Cardiac septum (tissue), 1 donor: ENCODE data around the gene HINFP. TPM values are rescaled to one million over a fixed set of nuclear protein-coding genes. Genes with fewer than 3 reads are reported as not detected.
"Not testable (repeated sequence)": the region's sequence is repeated elsewhere in the genome, so short reads cannot be mapped to it uniquely, and the experiment has no call there.

ENCODE experiments used
- DNase-seq: peaks from one replicate; pipeline ENCODE4 v3.0.0-alpha.2; 2020; ENCODE audit warnings: low spot score
- intact Hi-C: fragments of 100-400 bp; cut with DNase I; formaldehyde crosslinking; loops from one replicate; pipeline ENCODE4 v1.14.0; 2022
- total RNA-seq: library from RNA; stranded (reverse); fragmentation: NEBNext Ultra II Directional; extraction: Animal tissue kit (Norgen Biotek cat#: 25700); gene quantifications from one replicate; pipeline ENCODE4 v1.2.1, GENCODE V29; 2021
- donor health status: DM: no; HTN: no; CAD: no.

HINFP gene
- total RNA-seq, 1 donor from 2014 or later = 14.5 TPM

- intact Hi-C loops = no loop called here
- no peak for DNase-seq
Observed at GRCh38 chr11:119173453-119173852, 52.1 kb downstream of the HINFP start.

- DNase-seq = no peak
- intact Hi-C loops = no loop called here
Observed at GRCh38 chr11:119175493-119176077, 54.2 kb downstream of the HINFP start.

DNA sequence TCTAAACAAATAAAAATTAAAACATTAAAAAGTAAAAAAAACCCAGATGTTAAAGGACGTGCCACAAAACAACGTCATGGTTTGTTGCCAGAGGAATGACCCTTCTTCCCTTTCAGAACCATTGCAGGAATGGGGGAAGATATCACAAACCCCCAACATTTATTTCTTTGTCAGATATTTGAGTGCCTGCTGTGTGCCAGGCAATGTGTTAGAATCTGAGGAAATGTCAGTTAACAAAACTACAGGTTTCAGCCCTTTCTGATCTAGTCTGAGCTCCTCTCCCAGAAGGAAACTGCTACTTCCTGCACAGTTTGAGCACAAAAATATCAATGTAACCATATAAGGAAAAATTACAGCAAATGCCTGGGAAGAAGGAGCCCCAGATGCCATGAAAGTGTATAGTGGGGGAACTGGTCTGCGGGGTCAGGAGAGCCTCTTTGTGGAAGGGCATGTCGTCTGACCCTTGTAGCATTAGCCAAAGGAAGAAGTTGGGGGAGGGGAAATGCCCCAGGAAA is 56.8 kb downstream of the HINFP start:
- intact Hi-C loops = no loop called here
- no peak for DNase-seq

DNA sequence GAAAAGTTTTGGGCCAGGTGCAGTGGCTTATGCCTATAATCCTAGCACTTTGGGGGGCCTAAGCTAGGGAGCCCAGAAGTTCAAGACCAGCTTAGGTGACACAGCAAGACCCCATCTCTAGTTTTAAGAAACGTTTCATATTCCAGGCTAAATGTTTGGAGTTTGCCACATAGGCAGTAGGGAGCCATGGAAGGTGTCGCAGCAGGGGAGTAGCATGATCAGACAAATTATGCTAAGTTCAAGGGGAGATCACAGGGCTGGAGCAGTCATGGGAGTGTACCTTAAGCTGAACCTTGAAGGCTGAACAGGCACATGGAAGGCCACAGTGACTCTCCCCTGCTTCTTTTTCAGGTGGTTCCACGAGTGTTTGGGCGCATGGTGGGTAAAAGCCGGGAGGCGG is 58.0 kb downstream of the HINFP start:
- intact Hi-C loops = no loop called here
- DNase-seq = no peak

- intact Hi-C loops = no loop called here
- no peak for DNase-seq
Observed at GRCh38 chr11:119179983-119180382, 58.6 kb downstream of the HINFP start.

- no peak for DNase-seq
- intact Hi-C loops = no loop called here
Observed at GRCh38 chr11:119180729-119181676, 59.6 kb downstream of the HINFP start.

DNA sequence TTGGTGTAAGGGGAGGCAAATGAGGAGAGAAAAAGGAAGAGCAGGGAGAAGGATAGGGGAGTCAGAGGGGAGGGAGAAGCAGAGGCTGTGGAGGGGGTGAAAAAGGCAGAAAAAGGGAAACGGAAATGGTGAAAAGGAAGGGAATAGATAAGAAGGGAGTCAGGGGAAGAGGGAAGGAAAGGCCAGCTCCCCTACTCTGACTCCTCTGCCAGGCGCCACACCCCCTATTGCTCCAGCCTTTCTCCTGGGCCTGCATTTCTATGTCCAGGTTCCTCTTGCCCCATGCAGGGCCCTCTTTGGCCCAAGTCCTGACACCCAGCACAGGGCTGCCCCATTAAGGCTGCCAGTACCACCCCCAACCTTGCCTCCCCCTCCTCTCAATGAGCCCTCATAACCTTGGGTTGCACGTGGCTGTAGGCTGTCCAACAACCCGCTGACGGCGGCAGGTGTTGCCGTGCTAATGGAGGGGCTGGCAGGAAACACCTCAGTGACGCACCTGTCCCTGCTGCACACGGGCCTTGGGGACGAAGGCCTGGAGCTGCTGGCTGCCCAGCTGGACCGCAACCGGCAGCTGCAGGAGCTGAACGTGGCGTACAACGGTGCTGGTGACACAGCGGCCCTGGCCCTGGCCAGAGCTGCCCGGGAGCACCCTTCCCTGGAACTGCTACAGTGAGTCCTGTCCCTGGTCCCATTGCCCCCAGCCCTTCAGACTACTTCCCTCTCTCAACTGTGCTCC is 60.5 kb downstream of the HINFP start:
- intact Hi-C loops = no loop called here
- no peak for DNase-seq

DNA sequence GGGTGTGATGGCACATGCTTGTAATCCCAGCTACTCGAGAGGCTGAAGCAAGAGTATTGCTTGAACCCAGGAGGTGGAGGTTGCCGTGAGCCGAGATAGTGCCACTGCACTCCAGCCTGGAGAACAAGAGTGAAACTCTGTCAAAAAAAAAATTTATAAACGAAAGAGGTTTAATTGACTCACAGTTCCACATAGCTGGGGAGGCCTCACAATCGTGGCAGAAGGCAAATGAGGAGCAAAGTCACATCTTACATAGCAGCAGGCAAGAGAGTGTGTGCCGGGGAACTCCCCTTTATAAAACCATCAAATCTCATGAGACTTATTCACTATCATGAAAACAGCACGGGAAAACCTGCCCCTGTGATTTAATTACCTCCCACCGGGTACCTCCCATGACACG is 63.0 kb downstream of the HINFP start:
- DNase-seq, intact Hi-C loops: not testable (repeated sequence)

Other genes starting within 250 kb of the HINFP start
- gene CXCR5, start 237.7 kb upstream of the HINFP start, total RNA-seq = not detected
- 41.4 TPM for gene BCL9L, start 195.7 kb upstream of the HINFP start, total RNA-seq
- gene UPK2, start 165.3 kb upstream of the HINFP start, total RNA-seq = not detected
- gene FOXR1, start 149.8 kb upstream of the HINFP start, total RNA-seq = not detected
- 15.0 TPM for gene CENATAC, start 123.4 kb upstream of the HINFP start, total RNA-seq
- gene RPS25, start 103.2 kb upstream of the HINFP start, total RNA-seq = 572 TPM
- 42.4 TPM for gene TRAPPC4, start 102.8 kb upstream of the HINFP start, total RNA-seq
- gene SLC37A4, start 90.7 kb upstream of the HINFP start, total RNA-seq = 3.9 TPM
- 90.7 TPM for gene HYOU1, start 64.4 kb upstream of the HINFP start, total RNA-seq
- 18.5 TPM for gene VPS11, start 53.8 kb upstream of the HINFP start, total RNA-seq
- 14.7 TPM for gene HMBS, start 36.7 kb upstream of the HINFP start, total RNA-seq
- 18.9 TPM for gene DPAGT1, start 19.7 kb upstream of the HINFP start, total RNA-seq
- 11.8 TPM for gene C2CD2L, start 14.2 kb upstream of the HINFP start, total RNA-seq
- 1.0 TPM for gene ABCG4, start 27.5 kb downstream of the HINFP start, total RNA-seq
- gene NLRX1, start 47.1 kb downstream of the HINFP start, total RNA-seq = 25.4 TPM
- not detected for gene NHERF4, start 63.9 kb downstream of the HINFP start, total RNA-seq
- gene CBL, start 84.8 kb downstream of the HINFP start, total RNA-seq = 13.4 TPM
- gene MCAM, start 195.6 kb downstream of the HINFP start, total RNA-seq = 110 TPM
- gene RNF26, start 212.9 kb downstream of the HINFP start, total RNA-seq = 10.7 TPM
- 33.8 TPM for gene C1QTNF5, start 219.3 kb downstream of the HINFP start, total RNA-seq
- not detected for gene MFRP, start 225.1 kb downstream of the HINFP start, total RNA-seq